H1 (cell line): ENCODE data around the gene GRID1. TPM values are rescaled to one million over a fixed set of nuclear protein-coding genes. Genes with fewer than 3 reads are reported as not detected.

ENCODE experiments used
- CTCF ChIA-PET: fragments of 300-600 bp; sonication (Branson Sonifier 250); formaldehyde crosslinking; loops from one replicate; lab custom pipeline; 2021; ENCODE audit not compliant: partially characterized antibody; lab: Charles Lee
- POLR2A ChIA-PET: fragments of 300-600 bp; sonication (Branson Sonifier 250); formaldehyde crosslinking; loops from one replicate; lab custom pipeline; 2021; ENCODE audit warnings: inconsistent platforms; ENCODE audit not compliant: partially characterized antibody; lab: Charles Lee
- DNase-seq, 2 experiments: peaks; one replicate each; pipeline versions ENCODE4 v3.0.0 to v3.0.0-alpha.2; 2010 to 2022; ENCODE audit warnings: low spot score in 2 of 2, low read depth in 1 of 2, mixed read lengths in 1 of 2
- FAIRE-seq: peaks from 2 replicates; lab custom pipeline; 2011; peaks lifted over from hg19 to GRCh38; lab: Jason Lieb, UNC
- H2AFZ ChIP-seq: 2 replicates; pipeline ENCODE4 v1.8.1; 2012; ENCODE audit warnings: low read length, inconsistent platforms
- H2AK5ac ChIP-seq: 2 replicates; pipeline ENCODE4 v1.6.1; 2013; ENCODE audit warnings: low read depth, low read length
- H2BK120ac ChIP-seq: replicated peaks from 2 replicates; pipeline ENCODE3; 2013; ENCODE audit warnings: low read depth, low read length, inconsistent platforms
- H2BK12ac ChIP-seq: 2 replicates; pipeline ENCODE4 v1.6.1; 2013; ENCODE audit warnings: low read depth, low read length
- H2BK15ac ChIP-seq: 2 replicates; pipeline ENCODE4 v1.6.1; 2013; ENCODE audit warnings: low read length
- H2BK20ac ChIP-seq: 2 replicates; pipeline ENCODE4 v1.6.1; 2013; ENCODE audit warnings: low read length
- H2BK5ac ChIP-seq: 2 replicates; pipeline ENCODE4 v1.6.1; 2013; ENCODE audit warnings: low read depth, low read length
- H3K14ac ChIP-seq: 2 replicates; pipeline ENCODE4 v1.6.1; 2013; ENCODE audit warnings: inconsistent platforms; ENCODE audit not compliant: insufficient read length
- H3K18ac ChIP-seq: 2 replicates; pipeline ENCODE4 v1.6.1; 2013; ENCODE audit warnings: low read length; ENCODE audit errors: extremely low read depth
- H3K23ac ChIP-seq: 2 replicates; pipeline ENCODE4 v1.6.1; 2013; ENCODE audit warnings: inconsistent platforms; ENCODE audit not compliant: insufficient read length
- H3K23me2 ChIP-seq: 2 replicates; pipeline ENCODE4 v1.6.1; 2013; ENCODE audit warnings: low read depth, low read length
- H3K27ac ChIP-seq: 2 replicates; pipeline ENCODE4 v1.6.1; 2011; ENCODE audit warnings: low read depth, low read length, inconsistent platforms
- H3K27me3 ChIP-seq, 4 experiments: replicated peaks in 1 of 4; 1 replicate in 1 of 4; 2 replicates in 3 of 4; pipeline versions ENCODE4 v1.6.1 to v1.8.1; 2011 to 2013; ENCODE audit warnings: low read length in 3 of 4, mild to moderate bottlenecking in 3 of 4, inconsistent platforms in 2 of 4, mixed read lengths in 2 of 4, moderate library complexity in 1 of 4; ENCODE audit not compliant: control insufficient read depth in 3 of 4, insufficient read depth in 3 of 4; ENCODE audit errors: extremely low read depth in 1 of 4
- H3K36me3 ChIP-seq, 4 experiments: 2 replicates each; pipeline versions ENCODE4 v1.6.1 to v1.8.1; 2011 to 2013; ENCODE audit warnings: mild to moderate bottlenecking in 4 of 4, low read length in 3 of 4, moderate library complexity in 2 of 4, control low read depth in 1 of 4, inconsistent platforms in 1 of 4; ENCODE audit not compliant: insufficient read depth in 4 of 4, control insufficient read depth in 2 of 4
- H3K4ac ChIP-seq: replicated peaks from 2 replicates; pipeline ENCODE3; 2013; ENCODE audit warnings: low read length, low read depth, mixed read lengths, inconsistent platforms; ENCODE audit not compliant: insufficient read length
- H3K4me1 ChIP-seq, 4 experiments: replicated peaks in 1 of 4; 1 replicate in 1 of 4; 2 replicates in 3 of 4; pipeline versions ENCODE4 v1.6.1 to v1.8.1; 2011 to 2013; ENCODE audit warnings: low read length in 3 of 4, inconsistent platforms in 2 of 4, mixed read lengths in 1 of 4; ENCODE audit not compliant: insufficient read depth in 4 of 4, control insufficient read depth in 3 of 4
- H3K4me2 ChIP-seq, 2 experiments: 2 replicates each; pipeline versions ENCODE4 v1.6.1 to v1.8.1; 2011 to 2013; ENCODE audit warnings: low read depth in 2 of 2, low read length in 2 of 2, control low read depth in 1 of 2, inconsistent platforms in 1 of 2, mild to moderate bottlenecking in 1 of 2; ENCODE audit not compliant: insufficient read depth in 1 of 2
- H3K4me3 ChIP-seq, 4 experiments: fragments of 200-600, 300-600 bp in 1 of 4; sonication (generic), shearing (Covaris generic), sonication (Bioruptor Twin) in 1 of 4; 2 replicates each; pipeline versions ENCODE4 v1.5.1 to v1.8.1; 2011 to 2016; ENCODE audit warnings: low read length in 4 of 4, low read depth in 3 of 4, control low read depth in 2 of 4, inconsistent platforms in 2 of 4, mild to moderate bottlenecking in 2 of 4, mixed read lengths in 1 of 4, moderate library complexity in 1 of 4; ENCODE audit not compliant: insufficient read depth in 2 of 4; ENCODE audit errors: extremely low read depth in 1 of 4
- H3K56ac ChIP-seq: replicated peaks from 2 replicates; pipeline ENCODE3; 2013; ENCODE audit warnings: low read depth, mild to moderate bottlenecking, mixed read lengths, low read length, inconsistent platforms; ENCODE audit not compliant: insufficient read length
- H3K79me1 ChIP-seq: 2 replicates; pipeline ENCODE4 v1.6.1; 2013; ENCODE audit warnings: low read depth, low read length, control low read depth
- H3K79me2 ChIP-seq, 2 experiments: 2 replicates each; pipeline versions ENCODE4 v1.6.1 to v1.8.1; 2012 to 2013; ENCODE audit warnings: low read length in 2 of 2, mild to moderate bottlenecking in 2 of 2, inconsistent platforms in 1 of 2; ENCODE audit not compliant: insufficient read depth in 2 of 2, control insufficient read depth in 1 of 2
- H3K9ac ChIP-seq, 4 experiments: replicated peaks in 1 of 4; 1 replicate in 1 of 4; 2 replicates in 3 of 4; pipeline versions ENCODE4 v1.6.1 to v1.8.1; 2011 to 2013; ENCODE audit warnings: low read depth in 3 of 4, low read length in 3 of 4, control low read depth in 2 of 4, mild to moderate bottlenecking in 2 of 4, moderate library complexity in 2 of 4, inconsistent platforms in 1 of 4; ENCODE audit errors: extremely low read depth in 1 of 4
- H3K9me3 ChIP-seq, 2 experiments: 2 replicates each; pipeline versions ENCODE4 v1.6.1 to v1.8.1; 2012 to 2013; ENCODE audit warnings: mild to moderate bottlenecking in 2 of 2, moderate library complexity in 2 of 2, control low read depth in 1 of 2, inconsistent platforms in 1 of 2, low read depth in 1 of 2, low read length in 1 of 2, mixed read lengths in 1 of 2; ENCODE audit not compliant: insufficient read depth in 2 of 2
- H4K20me1 ChIP-seq, 2 experiments: replicated peaks in 1 of 2; 2 replicates each; pipeline versions ENCODE3 to v1.8.1; 2011 to 2013; ENCODE audit warnings: inconsistent platforms in 2 of 2, low read length in 2 of 2, mild to moderate bottlenecking in 1 of 2; ENCODE audit not compliant: insufficient read depth in 2 of 2, control insufficient read depth in 1 of 2
- H4K5ac ChIP-seq: 2 replicates; pipeline ENCODE4 v1.6.1; 2013; ENCODE audit warnings: low read length, low read depth, mixed read lengths, inconsistent platforms; ENCODE audit not compliant: insufficient read length
- H4K8ac ChIP-seq: 2 replicates; pipeline ENCODE4 v1.8.0; 2013; ENCODE audit warnings: mild to moderate bottlenecking, moderate library complexity, low read length, inconsistent platforms; ENCODE audit not compliant: insufficient read depth; ENCODE audit errors: extremely low read depth
- H4K91ac ChIP-seq: replicated peaks from 2 replicates; pipeline ENCODE3; 2013; ENCODE audit warnings: low read length, mixed read lengths, inconsistent platforms; ENCODE audit not compliant: insufficient read length
- BRCA1 ChIP-seq: IDR thresholded peaks from 2 replicates; pipeline ENCODE4 v1.6.1; 2012; ENCODE audit warnings: low read depth, low read length, improper control_type of control experiment
- CBX8 ChIP-seq: fragments of 300-800, 300-1000 bp; sonication (generic); IDR thresholded peaks from 2 replicates; pipeline ENCODE4 v1.7.1; 2016; ENCODE audit warnings: low read depth, low read length, borderline replicate concordance
- CEBPB ChIP-seq: IDR thresholded peaks from 2 replicates; pipeline ENCODE4 v1.6.1; 2012; ENCODE audit warnings: low read depth, low read length
- CTBP2 ChIP-seq: IDR thresholded peaks from 2 replicates; pipeline ENCODE4 v1.7.0; 2011; ENCODE audit warnings: borderline replicate concordance, mild to moderate bottlenecking, moderate library complexity, mixed read lengths, low read length; ENCODE audit not compliant: insufficient read depth, insufficient read length
- CTCF ChIP-seq, 3 experiments: IDR thresholded peaks; 1 replicate in 2 of 3; 2 replicates in 1 of 3; pipeline versions ENCODE4 v1.5.1 to v1.6.1; 2011; ENCODE audit warnings: low read length in 3 of 3, mild to moderate bottlenecking in 3 of 3, inconsistent platforms in 2 of 3, low read depth in 1 of 3, moderate library complexity in 1 of 3; ENCODE audit not compliant: insufficient read depth in 1 of 3; ENCODE audit errors: control extremely low read depth in 1 of 3
- FOSL1 ChIP-seq: IDR thresholded peaks from 2 replicates; pipeline ENCODE4 v1.6.1; 2011; ENCODE audit warnings: mild to moderate bottlenecking, low read depth, low read length, moderate library complexity; ENCODE audit not compliant: insufficient read depth
- JUND ChIP-seq: IDR thresholded peaks from 2 replicates; pipeline ENCODE4 v1.6.1; 2011; ENCODE audit warnings: mild to moderate bottlenecking, improper control_type of control experiment, low read length
- KDM5A ChIP-seq: fragments of 200-600 bp; IDR thresholded peaks from 2 replicates; pipeline ENCODE4 v1.7.1; 2012; ENCODE audit warnings: mild to moderate bottlenecking, low read length, inconsistent platforms, mixed read lengths
- POU5F1 ChIP-seq: IDR thresholded peaks from 2 replicates; pipeline ENCODE4 v1.6.1; 2011; ENCODE audit warnings: low read depth, mild to moderate bottlenecking, low read length, moderate library complexity
- RFX5 ChIP-seq: IDR thresholded peaks from 2 replicates; pipeline ENCODE4 v1.6.1; 2011; ENCODE audit warnings: low read depth, low read length, improper control_type of control experiment, borderline replicate concordance
- SP2 ChIP-seq: IDR thresholded peaks from 2 replicates; pipeline ENCODE4 v1.6.1; 2012; ENCODE audit warnings: mild to moderate bottlenecking, low read length, inconsistent platforms
- ZNF274 ChIP-seq: IDR thresholded peaks from 2 replicates; pipeline ENCODE4 v1.7.0; 2012; ENCODE audit warnings: low read length, borderline replicate concordance; ENCODE audit errors: extremely low read depth
- WGBS, 2 experiments: shearing (Covaris generic) in 1 of 2; methylation state at CpG; one replicate each; pipeline versions ENCODE4 v1.1.6 to v1.1.7; 2013 to 2015; ENCODE audit warnings: low lambda C conversion rate in 2 of 2, mixed read lengths in 2 of 2, inconsistent platforms in 1 of 2, low coverage in 1 of 2, missing lambda C conversion rate in 1 of 2; ENCODE audit not compliant: insufficient replicate concordance in 2 of 2, insufficient coverage in 1 of 2, insufficient read length in 1 of 2; ENCODE audit errors: extremely low coverage in 1 of 2, missing lambda C conversion rate in 1 of 2; 5-methylcytosine and 5-hydroxymethylcytosine counted together
- polyA plus RNA-seq, 7 experiments: library from polyadenylated mRNA; depleted of rRNA in 3 of 7; stranded (reverse) in 5 of 7; unstranded in 2 of 7; fragments of >200 nt in 5 of 7; fragments of 200-250 nt in 2 of 7; gene quantifications; 1 replicate in 5 of 7; 2 replicates in 1 of 7; 4 replicates in 1 of 7; pipeline versions ENCODE4 v1.2.1 to v1.2.3, GENCODE V29; 2011 to 2013; ENCODE audit warnings: missing spikeins in 2 of 7, mixed read lengths in 2 of 7
- total RNA-seq: library from RNA; stranded (reverse); fragmentation: NEBNext Ultra II Directional; extraction: Animal tissue kit (Norgen Biotek cat#: 25700); gene quantifications from 2 replicates; pipeline ENCODE4 v1.2.1, GENCODE V29; 2021

The GRID1 gene
- total and polyA plus RNA-seq, 2 of the 8 experiments (the other 6 are each of a cell fraction or from before 2014, with no cell fraction given) = 0.22 to 0.30 TPM

- H3K79me1 ChIP-seq = no peaks in the 10 kb centered on the region
- peaks cover 0 to 7% of the 10 kb centered on the region in 2 experiments; a peak in 1 of 4 replicates for H3K9me3 ChIP-seq
- no peak overlapping the region for H3K14ac ChIP-seq
- no peak overlapping the region for H3K27ac ChIP-seq
- H2AK5ac ChIP-seq = no peak overlapping the region
- H2BK5ac ChIP-seq = 0 out of 2 replicates have a peak overlapping the region, but pooled peaks have one; percentile 24
- H2BK20ac ChIP-seq = no peak overlapping the region
- no peak overlapping the region for H2BK120ac ChIP-seq
- ChIA-PET CTCF (interaction anchor here (1.0 to 2.8 kb wide), 3 partner anchors 11 to 19 kb away, joined by 3 to 16 read pairs (median 4); no protein-coding TSS in a partner anchor), POLR2A (no interaction called here)
- no peaks in the 10 kb centered on the region; a peak in 1 of 7 replicates for H3K4me1 ChIP-seq
- no peak overlapping the region for H3K23ac ChIP-seq
- DNase-seq (no peak), FAIRE-seq (no peak)
- WGBS, 2 experiments = 78% methylated on average over 5 of the region's 5 CpGs; no CpG with 5 or more reads in 1 of the 2 experiments
- no peak overlapping the region for H3K56ac ChIP-seq
- H3K36me3 ChIP-seq = no peaks in the 10 kb centered on the region
- no peak overlapping the region for H3K4me3 ChIP-seq
- H4K5ac ChIP-seq = no peak overlapping the region
- H4K20me1 ChIP-seq = no peaks in the 10 kb centered on the region
- H4K8ac ChIP-seq = no peak overlapping the region
- H2BK15ac ChIP-seq = 0 out of 2 replicates have a peak overlapping the region, but pooled peaks have one; percentile 72
- H3K27me3 ChIP-seq = no peaks in the 10 kb centered on the region
- H3K9ac ChIP-seq = no peak overlapping the region
- H3K18ac ChIP-seq = no peak overlapping the region
- H3K4ac ChIP-seq = no peak overlapping the region
- H4K91ac ChIP-seq = no peak overlapping the region
- H3K4me2 ChIP-seq = no peak overlapping the region
- no peak overlapping the region for H2BK12ac ChIP-seq
- H3K23me2 ChIP-seq = peaks cover 3% of the 10 kb centered on the region; the same call in 1 of the 2 replicates
- no peak overlapping the region for H2AFZ ChIP-seq
- no peaks in the 10 kb centered on the region for H3K79me2 ChIP-seq
- TF ChIP-seq RFX5 = no peak
- TF ChIP-seq JUND = no peak
- TF ChIP-seq BRCA1 = no peak
- no peak for TF ChIP-seq ZNF274
- no peak for TF ChIP-seq FOSL1
- TF ChIP-seq CBX8 = no peak
- no peak for TF ChIP-seq CTBP2
- TF ChIP-seq POU5F1 = no peak
- no peak for TF ChIP-seq CTCF (IDR thresholded peaks at IDR 0.05; ENCODE audit: control extremely low read depth in 1 of 3, insufficient read depth in 1 of 3, low read depth in 1 of 3, low read length in 3 of 3)
- TF ChIP-seq KDM5A = no peak
- no peak for TF ChIP-seq CEBPB
- TF ChIP-seq SP2 = no peak
Measured at GRCh38 chr10:86128360-86128759, 238.2 kb downstream of the GRID1 start.
